Neural cell (in vitro differentiated cells): Measurements from ENCODE around the gene NAA15. TPM values are rescaled to one million over a fixed set of nuclear protein-coding genes. Genes with fewer than 3 reads are reported as not detected.

Experiments used
- H2AFZ ChIP-seq: fragments of 200-600, 300-800 bp; sonication (generic), shearing (Covaris generic); 2 replicates; pipeline ENCODE4 v1.6.0; 2014; ENCODE audit warnings: low read depth, mild to moderate bottlenecking, antibody characterized with exemption, low read length, moderate library complexity
- H3F3A ChIP-seq: fragments of 200-600 bp; shearing (Covaris generic); 2 replicates; pipeline ENCODE4 v1.6.1; 2016; ENCODE audit warnings: mild to moderate bottlenecking, moderate library complexity, mixed read lengths, antibody characterized with exemption, low read length; ENCODE audit not compliant: insufficient read depth, poor library complexity, severe bottlenecking
- H3K27ac ChIP-seq: fragments of 200-600, 300-800 bp; sonication (generic), shearing (Covaris generic); 2 replicates; pipeline ENCODE4 v1.5.1; 2014; ENCODE audit warnings: mild to moderate bottlenecking, low read length, moderate library complexity
- H3K27me3 ChIP-seq: fragments of 300-800, 200-600 bp; sonication (generic), shearing (Covaris generic); 2 replicates; pipeline ENCODE4 v1.6.0; 2014; ENCODE audit warnings: mild to moderate bottlenecking, low read depth, low read length, moderate library complexity; ENCODE audit not compliant: insufficient read depth
- H3K36me3 ChIP-seq: fragments of 300-800, 200-600 bp; sonication (generic), shearing (Covaris generic); 2 replicates; pipeline ENCODE4 v1.5.1; 2014; ENCODE audit warnings: mild to moderate bottlenecking, antibody characterized with exemption, low read length, moderate library complexity; ENCODE audit not compliant: insufficient read depth
- H3K4me2 ChIP-seq: fragments of 300-800, 200-600 bp; sonication (generic), shearing (Covaris generic); 2 replicates; pipeline ENCODE4 v1.6.0; 2014; ENCODE audit warnings: mild to moderate bottlenecking, low read length
- H3K4me3 ChIP-seq: fragments of 300-800, 200-600 bp; sonication (generic), shearing (Covaris generic); 2 replicates; pipeline ENCODE4 v1.5.1; 2014; ENCODE audit warnings: mild to moderate bottlenecking, low read length, moderate library complexity
- H3K79me2 ChIP-seq: fragments of 200-600 bp; shearing (Covaris generic); replicated peaks from 2 replicates; pipeline ENCODE4 v1.6.0; 2014; ENCODE audit warnings: mild to moderate bottlenecking, low read length, moderate library complexity; ENCODE audit not compliant: insufficient read depth
- H3K9ac ChIP-seq: fragments of 300-800, 200-600 bp; sonication (generic), shearing (Covaris generic); 2 replicates; pipeline ENCODE4 v1.6.1; 2016; ENCODE audit warnings: mild to moderate bottlenecking, low read length, mixed read lengths
- H3K9me2 ChIP-seq: fragments of 200-600 bp; shearing (Covaris generic); 2 replicates; pipeline ENCODE4 v1.6.1; 2016; ENCODE audit warnings: mild to moderate bottlenecking, low read length, mixed read lengths; ENCODE audit not compliant: insufficient read depth
- H3K9me3 ChIP-seq: fragments of 200-600, 300-800 bp; sonication (generic), shearing (Covaris generic); 2 replicates; pipeline ENCODE4 v1.6.1; 2016; ENCODE audit warnings: mild to moderate bottlenecking, mixed run types, low read length, moderate library complexity, mixed read lengths
- H4K20me1 ChIP-seq: fragments of 200-600 bp; shearing (Covaris generic); 2 replicates; pipeline ENCODE4 v1.6.1; 2016; ENCODE audit warnings: mild to moderate bottlenecking, mixed run types; ENCODE audit not compliant: insufficient read depth
- EP300 ChIP-seq: fragments of 450-650 bp; conservative IDR thresholded peaks from 2 replicates; pipeline ENCODE4 v1.6.1; 2014; ENCODE audit warnings: antibody characterized with exemption, mild to moderate bottlenecking, moderate library complexity; ENCODE audit not compliant: poor library complexity, severe bottlenecking
- EZH2 ChIP-seq: fragments of 200-600, 300-800 bp; shearing (Covaris generic), sonication (generic); IDR thresholded peaks from 2 replicates; pipeline ENCODE4 v1.6.1; 2014; ENCODE audit warnings: antibody characterized with exemption, low read length, borderline replicate concordance, mild to moderate bottlenecking; ENCODE audit not compliant: insufficient read depth, poor library complexity, severe bottlenecking
- MXI1 ChIP-seq: fragments of 450-650 bp; conservative IDR thresholded peaks from 2 replicates; pipeline ENCODE4 v1.6.1; 2014; ENCODE audit warnings: antibody characterized with exemption, mild to moderate bottlenecking; ENCODE audit not compliant: poor library complexity, severe bottlenecking
- POLR2AphosphoS5 ChIP-seq: IDR thresholded peaks from 2 replicates; pipeline ENCODE4 v1.6.1; 2012
- RAD21 ChIP-seq: fragments of 450-650 bp; conservative IDR thresholded peaks from 2 replicates; pipeline ENCODE4 v1.6.1; 2014; ENCODE audit warnings: antibody characterized with exemption, mild to moderate bottlenecking, moderate library complexity
- SMC3 ChIP-seq: fragments of 450-650 bp; conservative IDR thresholded peaks from 2 replicates; pipeline ENCODE4 v1.6.1; 2014; ENCODE audit warnings: antibody characterized with exemption, mild to moderate bottlenecking, moderate library complexity; ENCODE audit not compliant: poor library complexity
- TAF1 ChIP-seq: IDR thresholded peaks from 2 replicates; pipeline ENCODE4 v1.6.1; 2012; ENCODE audit warnings: low read depth
- polyA plus RNA-seq: library from polyadenylated mRNA; depleted of rRNA; stranded (reverse); fragments of >200 nt; gene quantifications from 2 replicates; pipeline ENCODE4 v1.2.3, GENCODE V29; 2014
- TF ChIP-seq, protein P1 (sequence below): fragments of 450-650 bp; IDR thresholded peaks from 2 replicates; pipeline ENCODE4 v1.5.1; 2014; ENCODE audit warnings: antibody characterized with exemption, mild to moderate bottlenecking, moderate library complexity; ENCODE audit not compliant: poor library complexity, severe bottlenecking
- TF ChIP-seq, protein P2 (sequence below): IDR thresholded peaks from 2 replicates; pipeline ENCODE4 v1.6.1; 2012; ENCODE audit warnings: borderline replicate concordance

NAA15 gene
- polyA plus RNA-seq, 1 donor from 2014 or later = 12.5 TPM

DNA sequence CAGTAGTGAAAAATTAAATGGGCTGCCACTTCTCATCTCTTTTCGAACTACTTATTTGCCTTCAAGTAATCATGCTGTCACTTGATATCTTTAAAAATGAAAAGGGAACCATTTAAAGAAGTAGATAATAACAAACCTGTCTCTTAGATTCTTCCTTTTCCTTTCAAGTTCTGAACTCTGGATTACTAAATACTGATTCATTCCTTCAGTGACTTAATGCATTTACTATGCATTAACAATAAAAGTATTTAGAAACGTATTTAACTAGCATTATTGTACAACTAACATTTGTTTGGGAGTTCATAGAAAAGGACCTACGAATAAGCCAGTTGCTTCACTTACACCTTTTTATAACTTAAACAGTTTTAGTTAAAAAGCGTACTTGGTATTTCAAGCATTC, 91.5 kb downstream of the NAA15 start:
- H3K4me2 ChIP-seq = no peak overlapping the region
- no peaks in the 10 kb centered on the region for H3K9me3 ChIP-seq
- H3K9ac ChIP-seq = no peak overlapping the region
- TF ChIP-seq POLR2AphosphoS5 (no peak), EP300 (no peak), RAD21 (no peak), TAF1 (no peak), EZH2 (no peak), MXI1 (no peak), SMC3 (no peak)
- TF ChIP-seq, protein P1, sequence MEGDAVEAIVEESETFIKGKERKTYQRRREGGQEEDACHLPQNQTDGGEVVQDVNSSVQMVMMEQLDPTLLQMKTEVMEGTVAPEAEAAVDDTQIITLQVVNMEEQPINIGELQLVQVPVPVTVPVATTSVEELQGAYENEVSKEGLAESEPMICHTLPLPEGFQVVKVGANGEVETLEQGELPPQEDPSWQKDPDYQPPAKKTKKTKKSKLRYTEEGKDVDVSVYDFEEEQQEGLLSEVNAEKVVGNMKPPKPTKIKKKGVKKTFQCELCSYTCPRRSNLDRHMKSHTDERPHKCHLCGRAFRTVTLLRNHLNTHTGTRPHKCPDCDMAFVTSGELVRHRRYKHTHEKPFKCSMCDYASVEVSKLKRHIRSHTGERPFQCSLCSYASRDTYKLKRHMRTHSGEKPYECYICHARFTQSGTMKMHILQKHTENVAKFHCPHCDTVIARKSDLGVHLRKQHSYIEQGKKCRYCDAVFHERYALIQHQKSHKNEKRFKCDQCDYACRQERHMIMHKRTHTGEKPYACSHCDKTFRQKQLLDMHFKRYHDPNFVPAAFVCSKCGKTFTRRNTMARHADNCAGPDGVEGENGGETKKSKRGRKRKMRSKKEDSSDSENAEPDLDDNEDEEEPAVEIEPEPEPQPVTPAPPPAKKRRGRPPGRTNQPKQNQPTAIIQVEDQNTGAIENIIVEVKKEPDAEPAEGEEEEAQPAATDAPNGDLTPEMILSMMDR = no peak
- TF ChIP-seq, protein P2, sequence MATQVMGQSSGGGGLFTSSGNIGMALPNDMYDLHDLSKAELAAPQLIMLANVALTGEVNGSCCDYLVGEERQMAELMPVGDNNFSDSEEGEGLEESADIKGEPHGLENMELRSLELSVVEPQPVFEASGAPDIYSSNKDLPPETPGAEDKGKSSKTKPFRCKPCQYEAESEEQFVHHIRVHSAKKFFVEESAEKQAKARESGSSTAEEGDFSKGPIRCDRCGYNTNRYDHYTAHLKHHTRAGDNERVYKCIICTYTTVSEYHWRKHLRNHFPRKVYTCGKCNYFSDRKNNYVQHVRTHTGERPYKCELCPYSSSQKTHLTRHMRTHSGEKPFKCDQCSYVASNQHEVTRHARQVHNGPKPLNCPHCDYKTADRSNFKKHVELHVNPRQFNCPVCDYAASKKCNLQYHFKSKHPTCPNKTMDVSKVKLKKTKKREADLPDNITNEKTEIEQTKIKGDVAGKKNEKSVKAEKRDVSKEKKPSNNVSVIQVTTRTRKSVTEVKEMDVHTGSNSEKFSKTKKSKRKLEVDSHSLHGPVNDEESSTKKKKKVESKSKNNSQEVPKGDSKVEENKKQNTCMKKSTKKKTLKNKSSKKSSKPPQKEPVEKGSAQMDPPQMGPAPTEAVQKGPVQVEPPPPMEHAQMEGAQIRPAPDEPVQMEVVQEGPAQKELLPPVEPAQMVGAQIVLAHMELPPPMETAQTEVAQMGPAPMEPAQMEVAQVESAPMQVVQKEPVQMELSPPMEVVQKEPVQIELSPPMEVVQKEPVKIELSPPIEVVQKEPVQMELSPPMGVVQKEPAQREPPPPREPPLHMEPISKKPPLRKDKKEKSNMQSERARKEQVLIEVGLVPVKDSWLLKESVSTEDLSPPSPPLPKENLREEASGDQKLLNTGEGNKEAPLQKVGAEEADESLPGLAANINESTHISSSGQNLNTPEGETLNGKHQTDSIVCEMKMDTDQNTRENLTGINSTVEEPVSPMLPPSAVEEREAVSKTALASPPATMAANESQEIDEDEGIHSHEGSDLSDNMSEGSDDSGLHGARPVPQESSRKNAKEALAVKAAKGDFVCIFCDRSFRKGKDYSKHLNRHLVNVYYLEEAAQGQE = no peak
- H3K4me3 ChIP-seq = no peak overlapping the region
- H3F3A ChIP-seq = no peaks in the 10 kb centered on the region
- no peak overlapping the region for H2AFZ ChIP-seq
- no peak overlapping the region for H3K27ac ChIP-seq
- no peaks in the 10 kb centered on the region for H3K27me3 ChIP-seq
- peaks cover 6% of the 10 kb centered on the region for H3K36me3 ChIP-seq
- H3K79me2 ChIP-seq = no peaks in the 10 kb centered on the region
- no peaks in the 10 kb centered on the region for H4K20me1 ChIP-seq
- H3K9me2 ChIP-seq = no peaks in the 10 kb centered on the region

DNA sequence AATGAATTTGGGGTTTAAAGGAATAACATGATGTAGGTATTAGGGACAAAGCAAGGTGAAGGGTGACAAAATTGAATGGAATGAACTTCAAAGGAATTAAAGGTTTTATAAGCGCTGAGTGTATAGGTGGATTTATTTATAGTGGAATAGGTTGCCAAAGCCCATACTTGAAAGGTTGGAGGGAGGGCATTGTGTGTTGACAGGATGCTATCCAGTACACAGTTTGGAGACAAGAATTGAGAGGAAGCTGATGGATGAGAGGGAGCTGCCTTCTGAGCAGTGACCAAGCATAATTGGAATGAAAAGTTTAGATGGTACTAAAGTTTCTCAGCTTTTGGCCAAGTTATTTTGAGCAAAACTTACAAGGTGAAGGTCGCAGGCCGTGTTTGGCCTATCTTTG, 100.1 kb downstream of the NAA15 start:
- H4K20me1 ChIP-seq = no peaks in the 10 kb centered on the region
- no peaks in the 10 kb centered on the region for H3K9me2 ChIP-seq
- H2AFZ ChIP-seq = no peak overlapping the region
- no peak overlapping the region for H3K4me2 ChIP-seq
- no peak overlapping the region for H3K9ac ChIP-seq
- H3K9me3 ChIP-seq = no peaks in the 10 kb centered on the region
- no peaks in the 10 kb centered on the region for H3K27me3 ChIP-seq
- no peaks in the 10 kb centered on the region for H3F3A ChIP-seq
- no peak overlapping the region for H3K4me3 ChIP-seq
- no peaks in the 10 kb centered on the region for H3K79me2 ChIP-seq
- H3K27ac ChIP-seq = no peak overlapping the region
- no peak for TF ChIP-seq TAF1
- no peak for TF ChIP-seq EZH2
- TF ChIP-seq SMC3 = no peak
- TF ChIP-seq EP300 = no peak
- TF ChIP-seq, protein P2 = no peak
- TF ChIP-seq RAD21 = no peak
- H3K36me3 ChIP-seq = peaks cover 5% of the 10 kb centered on the region
